ENCODE data around the gene ZNF750.

- no peak for TF ChIP-seq CTCF (IDR thresholded peaks at IDR 0.05)
- no peak for TF ChIP-seq POLR2A (IDR thresholded peaks at IDR 0.05)
These were observed at the start of gene ZNF750 for GRCh38 chr17:82839617-82840292.
